CD8-positive, alpha-beta memory T cell (primary cell): ENCODE data around the gene EEPD1. TPM values are rescaled to one million over a fixed set of nuclear protein-coding genes. Genes with fewer than 3 reads are reported as not detected.
A peak's percentile ranks its signal among the peaks of the same experiment; 100 is the strongest.

Experiments used
- CTCF ChIA-PET: fragments of 350-600 bp; sonication (Branson Sonifier 250); formaldehyde crosslinking; loops from one replicate; lab custom pipeline; 2021; ENCODE audit warnings: antibody characterized with exemption; lab: Charles Lee
- POLR2A ChIA-PET: fragments of 350-600 bp; sonication (Branson Sonifier 250); formaldehyde crosslinking; loops from one replicate; lab custom pipeline; 2021; ENCODE audit warnings: antibody characterized with exemption; lab: Charles Lee
- DNase-seq, 5 donors: peaks; one replicate each; pipeline versions ENCODE4 v3.0.0 to v3.0.0-alpha.2; 2020 to 2022; ENCODE audit warnings: mixed read lengths in 1 of 5
- H3K27ac ChIP-seq: one replicate; pipeline ENCODE4 v1.7.0; 2013; ENCODE audit warnings: low read depth, mild to moderate bottlenecking, low read length, moderate library complexity
- H3K27me3 ChIP-seq: 2 replicates; pipeline ENCODE4 v1.7.0; 2013; ENCODE audit warnings: low read length, mild to moderate bottlenecking; ENCODE audit not compliant: insufficient read depth, poor library complexity, severe bottlenecking
- H3K36me3 ChIP-seq: 2 replicates; pipeline ENCODE4 v1.7.0; 2013; ENCODE audit warnings: mild to moderate bottlenecking, low read length, moderate library complexity; ENCODE audit not compliant: insufficient read depth
- H3K4me1 ChIP-seq: 2 replicates; pipeline ENCODE4 v1.7.0; 2013; ENCODE audit warnings: mild to moderate bottlenecking, low read length, moderate library complexity; ENCODE audit not compliant: insufficient read depth
- H3K4me3 ChIP-seq: 2 replicates; pipeline ENCODE4 v1.7.0; 2013; ENCODE audit warnings: mild to moderate bottlenecking, low read length
- H3K9me3 ChIP-seq: 2 replicates; pipeline ENCODE4 v1.7.0; 2013; ENCODE audit warnings: mild to moderate bottlenecking, low read length
- H3K27ac Mint-ChIP-seq, 8 donors: one replicate each; pipeline ENCODE4 v1.8.0; 2020 to 2021; ENCODE audit warnings: mixed read lengths in 8 of 8, mild to moderate bottlenecking in 6 of 8, inconsistent platforms in 3 of 8, moderate library complexity in 3 of 8
- H3K27me3 Mint-ChIP-seq, 2 donors: one replicate each; pipeline ENCODE4 v1.8.0; 2020 to 2021; ENCODE audit warnings: mixed read lengths in 2 of 2, mild to moderate bottlenecking in 1 of 2, moderate library complexity in 1 of 2
- H3K36me3 Mint-ChIP-seq, 3 donors: one replicate each; pipeline ENCODE4 v1.8.0; 2020 to 2021; ENCODE audit warnings: mixed read lengths in 3 of 3, inconsistent platforms in 1 of 3, mild to moderate bottlenecking in 1 of 3
- H3K4me1 Mint-ChIP-seq, 3 donors: one replicate each; pipeline ENCODE4 v1.8.0; 2020 to 2021; ENCODE audit warnings: mixed read lengths in 3 of 3, inconsistent platforms in 1 of 3, mild to moderate bottlenecking in 1 of 3
- H3K4me3 Mint-ChIP-seq, 7 donors: one replicate each; pipeline ENCODE4 v1.8.0; 2020 to 2021; ENCODE audit warnings: mixed read lengths in 7 of 7, mild to moderate bottlenecking in 6 of 7, moderate library complexity in 4 of 7, inconsistent platforms in 2 of 7
- H3K9me3 Mint-ChIP-seq, 5 donors: one replicate each; pipeline ENCODE4 v1.8.0; 2020 to 2022; ENCODE audit warnings: mixed read lengths in 5 of 5, mild to moderate bottlenecking in 3 of 5, moderate library complexity in 2 of 5, inconsistent platforms in 1 of 5
- polyA plus RNA-seq: library from polyadenylated mRNA; unstranded; fragments of 300-500 nt; fragmentation: Illumina TruSeq; gene quantifications from one replicate; pipeline ENCODE4 v1.2.3, GENCODE V29; 2021
- total RNA-seq, 2 experiments: library from RNA; stranded (reverse); gene quantifications; one replicate each; pipeline ENCODE4 v1.2.3, GENCODE V29; 2021

Gene EEPD1
- total and polyA plus RNA-seq, 3 experiments from 2014 or later: 0.66 to 15.0 (median 0.84) TPM

GRCh38 chr7:36114355-36114754 lies 38.7 kb upstream of the EEPD1 start:
- Histone ChIP-seq H3K27ac (no peak overlapping the region), H3K36me3 (no peaks in the 10 kb centered on the region), H3K9me3 (no peaks in the 10 kb centered on the region), H3K4me1 (peaks cover 13% of the 10 kb centered on the region), H3K27me3 (no peaks in the 10 kb centered on the region), H3K4me3 (no peak overlapping the region)
- Mint-ChIP-seq H3K36me3 (no peaks in the 10 kb centered on the region), H3K9me3 (no peaks in the 10 kb centered on the region), H3K4me1 (peaks cover 18 to 42% (median 28%) of the 10 kb centered on the region in 3 donors), H3K27me3 (peaks cover 9 to 21% of the 10 kb centered on the region in 2 donors), H3K27ac (no peak overlapping the region), H3K4me3 (no peak overlapping the region)
- POLR2A ChIA-PET: no interaction called here
- CTCF ChIA-PET: interaction anchor here (1.5 kb wide), 1 partner anchor 93 kb away, joined by 4 read pairs; no protein-coding TSS in a partner anchor
- DNase-seq: no peak

- CTCF ChIA-PET: interaction anchor here (1.5 kb wide), 1 partner anchor 94 kb away, joined by 4 read pairs; no protein-coding TSS in a partner anchor
- H3K4me1 Mint-ChIP-seq: peaks cover 18 to 44% (median 28%) of the 10 kb centered on the region in 3 donors
- H3K36me3 ChIP-seq: no peaks in the 10 kb centered on the region
- H3K4me3 Mint-ChIP-seq: peak overlapping the region in 1 of 7 donors; percentile 37
- POLR2A ChIA-PET: no interaction called here
- H3K36me3 Mint-ChIP-seq: no peaks in the 10 kb centered on the region
- peak in 2 of 5 donors; percentile 7 to 52 for DNase-seq
- no peak overlapping the region for H3K27ac ChIP-seq
- no peak overlapping the region for H3K4me3 ChIP-seq
- H3K27me3 Mint-ChIP-seq: peaks cover 9 to 24% of the 10 kb centered on the region in 2 donors
- peak overlapping the region in 3 of 8 donors; percentile 25 to 72 (median 25) for H3K27ac Mint-ChIP-seq
- H3K9me3 ChIP-seq: no peaks in the 10 kb centered on the region
- no peaks in the 10 kb centered on the region for H3K27me3 ChIP-seq
- peaks cover 13% of the 10 kb centered on the region for H3K4me1 ChIP-seq
- H3K9me3 Mint-ChIP-seq: no peaks in the 10 kb centered on the region
Measured at GRCh38 chr7:36115448-36116321, 37.4 kb upstream of the EEPD1 start.

- H3K4me3 ChIP-seq: no peak overlapping the region
- Mint-ChIP-seq H3K4me3 (peak overlapping the region in 5 of 7 donors; percentile 6 to 66 (median 30)), H3K9me3 (peaks cover 0 to 7% (median 5%) of the 10 kb centered on the region in 5 donors), H3K4me1 (peaks cover 18 to 44% (median 28%) of the 10 kb centered on the region in 3 donors), H3K27ac (peak overlapping the region in 4 of 8 donors; percentile 25 to 89 (median 74)), H3K36me3 (peaks cover 0 to 5% (median 0%) of the 10 kb centered on the region in 3 donors), H3K27me3 (peaks cover 13 to 30% of the 10 kb centered on the region in 2 donors)
- CTCF ChIA-PET: no interaction called here
- POLR2A ChIA-PET: no interaction called here
- H3K27me3 ChIP-seq: no peaks in the 10 kb centered on the region
- no peak for DNase-seq
- no peaks in the 10 kb centered on the region for H3K36me3 ChIP-seq
- H3K27ac ChIP-seq: no peak overlapping the region
- no peaks in the 10 kb centered on the region for H3K9me3 ChIP-seq
- H3K4me1 ChIP-seq: peaks cover 13% of the 10 kb centered on the region
Measured at GRCh38 chr7:36116347-36117202, 36.5 kb upstream of the EEPD1 start.

GRCh38 chr7:36117203-36117840 lies 35.7 kb upstream of the EEPD1 start:
- ChIA-PET POLR2A (no interaction called here), CTCF (no interaction called here)
- Histone ChIP-seq H3K4me3 (no peak overlapping the region), H3K9me3 (no peaks in the 10 kb centered on the region), H3K27me3 (no peaks in the 10 kb centered on the region), H3K4me1 (peaks cover 13% of the 10 kb centered on the region), H3K27ac (no peak overlapping the region), H3K36me3 (no peaks in the 10 kb centered on the region)
- Mint-ChIP-seq H3K36me3 (peaks cover 0 to 10% (median 0%) of the 10 kb centered on the region in 3 donors), H3K4me3 (peak overlapping the region in 5 of 7 donors; percentile 1 to 39 (median 6)), H3K4me1 (peaks cover 18 to 44% (median 28%) of the 10 kb centered on the region in 3 donors), H3K9me3 (peaks cover 4 to 11% (median 8%) of the 10 kb centered on the region in 5 donors), H3K27ac (peak overlapping the region in 4 of 8 donors; percentile 25 to 89 (median 52)), H3K27me3 (peaks cover 14 to 34% of the 10 kb centered on the region in 2 donors)
- DNase-seq: no peak

GRCh38 chr7:36118344-36118743 lies 34.7 kb upstream of the EEPD1 start:
- Histone ChIP-seq H3K27me3 (no peaks in the 10 kb centered on the region), H3K27ac (no peak overlapping the region), H3K9me3 (no peaks in the 10 kb centered on the region), H3K4me1 (peaks cover 13% of the 10 kb centered on the region), H3K4me3 (no peak overlapping the region), H3K36me3 (no peaks in the 10 kb centered on the region)
- CTCF ChIA-PET: no interaction called here
- peaks cover 15 to 34% of the 10 kb centered on the region in 2 donors for H3K27me3 Mint-ChIP-seq
- peaks cover 18 to 44% (median 28%) of the 10 kb centered on the region in 3 donors for H3K4me1 Mint-ChIP-seq
- H3K27ac Mint-ChIP-seq: peak overlapping the region in 2 of 8 donors; percentile 40 to 43
- H3K36me3 Mint-ChIP-seq: peaks cover 0 to 14% (median 0%) of the 10 kb centered on the region in 3 donors
- no peak for DNase-seq
- POLR2A ChIA-PET: no interaction called here
- H3K4me3 Mint-ChIP-seq: peak overlapping the region in 1 of 7 donors; percentile 44
- peaks cover 8 to 13% (median 11%) of the 10 kb centered on the region in 5 donors for H3K9me3 Mint-ChIP-seq

- Histone ChIP-seq H3K27me3 (no peaks in the 10 kb centered on the region), H3K4me1 (peaks cover 13% of the 10 kb centered on the region), H3K9me3 (no peaks in the 10 kb centered on the region), H3K4me3 (no peak overlapping the region), H3K27ac (no peak overlapping the region), H3K36me3 (no peaks in the 10 kb centered on the region)
- CTCF ChIA-PET: no interaction called here
- Mint-ChIP-seq H3K4me1 (peaks cover 18 to 44% (median 28%) of the 10 kb centered on the region in 3 donors), H3K27me3 (peaks cover 15 to 34% of the 10 kb centered on the region in 2 donors), H3K36me3 (peaks cover 0 to 14% (median 0%) of the 10 kb centered on the region in 3 donors), H3K4me3 (no peak overlapping the region), H3K9me3 (peaks cover 8 to 13% (median 11%) of the 10 kb centered on the region in 5 donors), H3K27ac (no peak overlapping the region)
- POLR2A ChIA-PET: no interaction called here
- DNase-seq: no peak
Measured at GRCh38 chr7:36119005-36119706, 33.9 kb upstream of the EEPD1 start.
